Left ventricle myocardium superior (tissue), 1 donor: ENCODE data around the gene EHMT1. TPM values are rescaled to one million over a fixed set of nuclear protein-coding genes. Genes with fewer than 3 reads are reported as not detected.

Source experiments
- ATAC-seq: fragments of 200-7000 bp; cut with Tn5 transposase; one replicate; pipeline ENCODE4 v1.9.1; 2020; ENCODE audit warnings: mild to moderate bottlenecking, moderate library complexity
- DNase-seq: peaks from one replicate; pipeline ENCODE4 v3.0.0-alpha.2; 2020
- intact Hi-C: fragments of 100-400 bp; cut with micrococcal nuclease; formaldehyde crosslinking; loops from one replicate; pipeline ENCODE4 v1.11.0; 2022
- long read RNA-seq: library from polyadenylated mRNA; unstranded; transcript quantifications from one replicate; pipeline ENCODE4 v2.0.0, GENCODE V29; 2021
- total RNA-seq: library from RNA; stranded (reverse); fragmentation: NEBNext Ultra II Directional; extraction: Animal tissue kit (Norgen Biotek cat#: 25700); gene quantifications from one replicate; pipeline ENCODE4 v1.2.1, GENCODE V29; 2021
- donor health status: DM: no; HTN: yes; CAD: no; lungs with severe emphysema.

Gene EHMT1
- total RNA-seq: 37.0 TPM
- long read RNA-seq, full-length matches to known transcripts: 4 of 47 reads
- long read RNA-seq, partial matches to known transcripts: 25 of 47 reads
- long read RNA-seq, other reads (novel, unspliced or antisense): 18 of 47 reads

DNA sequence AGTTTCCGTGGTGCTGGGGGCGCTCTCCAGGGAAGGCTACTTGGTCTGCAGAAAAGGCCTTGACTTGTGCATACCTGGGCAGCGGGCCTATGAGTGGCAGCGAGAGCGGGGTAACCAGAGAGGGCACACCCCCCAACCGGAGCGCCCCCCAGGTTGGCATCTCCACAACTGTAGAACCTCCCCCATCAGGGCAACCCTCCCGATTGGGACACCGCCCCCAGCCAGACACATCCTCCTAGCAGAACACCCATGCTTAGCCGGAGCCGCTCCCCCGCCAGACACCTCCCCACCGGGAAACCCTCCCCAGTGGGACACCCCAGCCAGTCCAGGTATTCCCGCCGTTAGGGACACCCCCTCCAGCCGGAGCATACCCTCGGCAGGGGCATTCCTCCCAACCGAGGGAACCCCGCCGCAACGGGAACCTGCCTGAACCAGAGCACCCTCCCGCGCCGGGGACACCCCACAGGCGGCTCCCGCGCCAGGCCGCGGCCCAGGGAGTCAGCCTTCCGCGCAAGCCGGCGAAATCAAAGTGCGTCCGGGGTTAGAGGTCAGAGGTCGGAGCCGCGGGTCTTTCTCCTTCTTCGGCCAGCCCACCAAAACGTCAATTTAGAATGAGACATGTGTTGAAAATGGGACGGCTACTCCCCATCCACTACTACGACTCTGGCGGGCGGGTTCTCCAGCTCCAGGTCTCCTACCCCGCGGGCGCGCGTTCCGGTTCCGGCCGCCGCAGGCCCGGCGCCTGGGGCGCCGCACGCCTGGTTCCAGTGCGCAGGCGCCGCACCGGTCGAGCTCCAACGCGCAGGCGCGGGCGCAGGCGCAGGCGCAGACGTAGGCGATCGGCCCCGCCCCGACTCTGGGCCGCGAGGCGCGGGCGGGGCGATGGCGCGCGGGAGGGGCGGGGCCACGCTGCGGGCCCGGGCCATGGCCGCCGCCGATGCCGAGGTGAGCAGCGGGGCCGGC is at the start of gene EHMT1:
EHMT1 (plus strand) TSS at position 901 of the 963 bp plus-strand sequence; CDS start at position 925, 24 bp downstream.
- ATAC-seq: peak; percentile 90
- intact Hi-C loops: no loop called here
- DNase-seq: peak; percentile 93

DNA sequence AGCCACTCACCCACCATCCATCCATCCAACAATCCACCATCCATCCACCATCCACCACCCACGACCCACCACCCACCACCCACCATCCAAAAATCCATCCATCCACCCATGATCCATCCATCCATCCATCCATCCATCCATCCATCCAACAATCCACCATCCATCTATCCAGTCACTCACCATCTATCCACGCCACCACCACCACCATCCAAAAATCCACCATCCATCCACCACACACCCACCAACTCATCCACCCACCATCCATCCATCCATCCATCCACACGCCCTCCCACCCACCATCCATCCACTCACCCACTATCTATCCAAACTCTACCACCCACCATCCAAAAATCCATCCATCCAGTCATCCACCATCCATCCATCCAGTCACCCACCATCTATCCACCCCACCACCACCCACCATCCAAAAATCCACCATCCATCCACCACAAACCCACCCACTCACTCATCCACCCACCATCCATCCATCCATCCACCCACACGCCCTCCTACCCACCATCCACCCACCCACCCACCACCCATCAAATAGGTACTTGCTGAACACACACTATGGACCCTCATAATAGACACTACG is 49.1 kb upstream of the EHMT1 start:
- DNase-seq (no peak), ATAC-seq (no peak)
- intact Hi-C loops: no loop called here

DNA sequence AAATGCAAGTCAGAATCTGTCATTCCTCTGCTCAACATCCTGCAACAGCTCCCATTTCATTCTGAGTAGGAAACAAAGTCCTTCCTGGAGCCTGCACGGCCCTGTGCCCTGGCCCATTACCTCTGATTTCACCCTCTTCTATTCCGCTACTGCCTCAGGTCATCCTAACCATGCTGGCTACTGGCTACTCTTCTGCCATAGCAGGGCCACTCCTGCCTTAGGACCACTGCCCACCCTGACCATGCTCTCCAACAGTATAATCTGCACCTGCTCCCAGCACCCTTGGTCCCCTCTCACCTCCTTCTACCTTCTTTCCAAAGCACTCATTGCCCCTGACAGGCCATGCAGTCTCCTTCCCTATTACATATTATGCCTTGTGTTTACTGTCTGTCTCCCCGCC is 48.2 kb upstream of the EHMT1 start:
- DNase-seq (no peak), ATAC-seq (no peak)
- intact Hi-C loops: no loop called here

DNA sequence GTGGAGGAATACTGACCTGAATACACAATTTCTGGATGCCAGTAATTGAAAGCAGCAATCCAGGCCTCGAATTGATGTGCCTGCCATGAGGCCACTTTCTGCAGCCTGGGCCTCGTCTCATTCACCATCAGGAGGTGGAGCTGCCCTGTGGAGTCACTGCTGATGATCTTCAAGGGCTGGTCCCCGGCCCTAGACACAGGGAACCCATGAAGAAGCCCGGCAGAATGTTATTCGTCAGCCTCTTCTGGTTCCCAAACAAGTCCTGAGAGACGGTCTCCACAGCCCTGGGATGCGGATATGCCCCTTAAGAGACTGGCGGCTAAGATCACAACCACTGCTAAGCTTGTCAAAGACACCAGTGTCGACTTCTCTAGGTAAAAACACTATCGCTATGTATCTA is 44.6 kb upstream of the EHMT1 start:
- DNase-seq (no peak), ATAC-seq (no peak)
- intact Hi-C loops: no loop called here

DNA sequence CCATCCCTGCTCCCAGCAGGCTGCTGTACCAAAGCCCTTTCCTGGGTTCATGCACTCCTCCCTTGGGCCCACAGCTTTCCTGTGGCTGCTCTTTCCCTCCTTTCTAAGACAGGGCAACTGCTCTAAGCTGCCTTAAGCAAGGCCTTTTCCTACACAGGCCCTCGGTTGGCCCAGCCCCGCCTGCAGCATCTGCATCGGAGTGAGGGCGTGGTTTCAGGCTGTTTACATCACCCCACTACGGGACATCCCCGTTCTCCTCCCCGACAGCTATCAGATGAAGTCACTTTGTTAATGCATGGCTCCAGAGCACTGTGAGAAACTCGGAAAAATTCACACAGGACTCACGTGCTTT is 43.5 kb upstream of the EHMT1 start:
- DNase-seq (no peak), ATAC-seq (no peak)
- intact Hi-C loops: no loop called here

DNA sequence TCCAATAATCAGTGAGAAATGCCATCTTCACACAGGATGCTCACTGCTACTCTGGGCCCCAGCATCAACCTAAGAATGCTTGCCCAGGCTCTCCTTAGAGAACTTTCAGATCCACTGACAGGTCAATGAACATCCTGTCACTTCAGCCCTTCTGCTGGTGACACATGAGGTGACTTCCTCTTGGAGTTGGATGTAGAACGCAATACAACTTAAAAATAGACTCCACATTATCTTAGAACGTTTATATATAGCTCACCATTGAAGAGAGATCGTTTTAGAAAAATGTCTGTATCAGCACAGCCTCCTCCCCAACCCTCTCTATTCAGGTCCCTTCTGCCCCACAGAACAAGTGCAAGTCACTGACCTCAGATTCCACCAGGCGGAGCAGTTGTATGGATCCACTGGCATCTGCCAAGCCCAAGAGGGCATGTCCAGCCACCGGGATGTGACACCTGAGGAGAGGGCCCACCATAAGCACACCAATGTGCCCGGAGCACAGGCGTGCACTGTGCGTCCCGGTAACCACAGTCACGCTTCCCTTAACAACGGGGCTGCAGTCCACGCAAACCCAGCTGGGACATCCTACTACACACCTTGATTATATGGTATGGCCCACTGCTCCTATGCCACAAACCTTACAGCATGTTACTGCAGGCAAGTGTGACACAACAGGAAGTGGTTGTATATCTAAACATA is 42.9 kb upstream of the EHMT1 start:
- intact Hi-C loops: no loop called here
- ATAC-seq (peak; percentile 65), DNase-seq (peak; percentile 53)

DNA sequence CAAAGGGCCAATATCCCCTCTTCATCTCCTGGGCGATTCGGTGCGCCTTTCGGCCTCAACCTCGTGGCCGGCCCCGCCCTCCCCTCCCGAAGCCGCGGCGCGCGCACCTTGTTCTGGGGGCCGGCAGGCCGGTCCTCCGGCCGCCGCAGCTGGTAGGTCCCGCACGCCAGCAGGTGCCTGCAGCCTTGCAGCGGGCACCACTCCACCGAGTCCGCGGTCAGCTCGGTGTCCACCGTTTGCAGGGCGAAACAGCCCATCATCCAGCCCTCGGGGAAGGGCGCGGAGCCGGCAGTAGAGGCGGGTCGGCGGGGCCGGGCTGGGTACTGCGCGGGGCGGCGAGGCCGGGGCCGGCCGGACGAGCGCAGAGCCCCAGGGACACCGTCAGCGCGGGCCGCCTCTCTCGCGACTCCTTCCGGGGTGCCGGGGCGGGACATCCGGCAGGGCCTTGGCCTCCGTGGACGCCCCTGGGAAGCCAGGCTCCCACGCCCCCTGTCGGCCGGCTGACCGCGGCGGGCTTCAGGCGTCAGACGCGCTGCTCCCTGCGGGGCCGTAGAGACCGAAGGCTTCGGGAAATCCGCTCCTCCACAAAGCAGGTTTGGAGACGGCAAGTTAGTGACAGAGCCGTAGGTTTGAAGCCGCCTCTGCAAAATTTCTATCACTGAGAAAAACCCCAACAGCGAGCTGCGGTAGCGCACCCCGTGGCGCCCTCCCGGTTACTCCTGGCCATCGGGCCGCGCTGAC is 40.1 kb upstream of the EHMT1 start, which contains the start of gene DPH7:
DPH7 (minus strand) TSS at position 408 of the 741 bp plus-strand sequence; CDS start at position 260, 148 bp downstream.
- DNase-seq (peak; percentile 99), ATAC-seq (peak; percentile 92)
- intact Hi-C loops: no loop called here

DNA sequence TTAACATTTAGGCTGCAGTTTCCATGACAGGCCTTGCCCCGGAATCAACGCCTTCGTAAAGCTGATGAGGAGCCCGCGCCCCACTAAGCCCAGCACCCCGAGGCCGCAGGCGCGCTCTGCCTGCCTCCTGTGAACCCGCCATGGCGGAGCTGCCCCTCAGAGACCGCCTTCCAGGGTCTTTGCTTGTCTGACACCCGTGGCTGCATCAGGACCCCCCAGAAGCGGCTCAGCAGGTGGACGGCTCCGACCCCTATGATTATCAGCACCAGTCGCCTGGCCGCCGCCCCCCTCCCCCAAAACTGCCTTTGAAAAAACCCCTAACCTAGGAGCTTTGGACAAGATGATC is 39.6 kb upstream of the EHMT1 start:
- DNase-seq (no peak), ATAC-seq (no peak)
- intact Hi-C loops: no loop called here

DNA sequence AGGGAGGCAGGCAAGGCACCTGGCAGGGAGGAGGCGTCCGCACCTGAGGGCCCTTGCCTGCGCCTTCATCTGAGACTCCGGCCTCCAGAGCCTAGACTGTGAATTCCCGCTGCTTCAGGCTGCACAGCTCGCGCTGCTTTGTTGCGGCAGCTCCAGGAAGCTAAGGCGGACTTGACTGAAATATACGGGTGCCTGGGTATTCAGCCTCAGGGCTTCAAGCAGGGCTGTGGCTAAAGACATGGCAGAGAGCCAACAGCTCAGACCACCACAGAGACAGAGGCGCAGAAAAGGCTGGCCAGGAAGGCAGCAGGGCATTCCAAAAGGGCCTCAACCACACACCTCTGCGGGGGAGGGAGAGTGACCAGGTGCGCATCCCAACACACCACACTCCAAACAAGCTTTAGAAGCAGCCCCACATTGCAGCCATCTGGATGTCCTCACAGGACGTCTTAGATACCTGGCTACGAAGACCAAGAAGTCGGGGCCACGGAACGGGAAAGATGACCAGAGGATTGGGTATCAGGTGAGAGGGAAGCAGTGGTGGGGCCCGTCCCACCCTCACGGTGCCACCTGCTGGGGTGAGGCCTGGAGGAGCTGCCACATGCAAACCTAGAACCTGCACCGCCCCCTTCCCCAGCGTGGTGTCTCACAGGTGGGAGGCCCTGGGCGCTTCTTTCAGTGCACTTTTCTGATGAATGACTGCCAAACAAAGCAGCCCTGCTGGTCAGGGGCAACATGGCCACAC is 38.4 kb upstream of the EHMT1 start:
- intact Hi-C loops: no loop called here
- peak; percentile 28 for DNase-seq
- ATAC-seq: no peak

DNA sequence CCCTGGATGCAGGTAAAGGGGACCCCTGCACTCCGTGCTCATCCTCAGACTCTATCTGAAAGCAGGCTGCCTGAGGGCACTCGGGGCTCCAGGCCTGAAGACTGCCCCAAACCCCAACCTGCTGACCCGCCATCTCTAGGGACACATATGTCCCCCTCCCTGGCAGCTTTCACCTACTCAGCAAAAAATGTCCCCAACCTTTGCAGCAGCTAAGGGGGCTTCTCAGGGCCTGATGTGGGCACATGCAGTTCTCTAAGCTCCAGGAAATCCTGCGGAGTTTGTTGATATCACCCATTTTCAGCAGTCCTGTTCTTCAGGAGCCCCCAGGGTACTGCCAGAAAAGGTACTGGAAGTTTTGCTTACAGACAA is 37.9 kb upstream of the EHMT1 start:
- ATAC-seq: no peak
- no peak for DNase-seq
- intact Hi-C loops: no loop called here

DNA sequence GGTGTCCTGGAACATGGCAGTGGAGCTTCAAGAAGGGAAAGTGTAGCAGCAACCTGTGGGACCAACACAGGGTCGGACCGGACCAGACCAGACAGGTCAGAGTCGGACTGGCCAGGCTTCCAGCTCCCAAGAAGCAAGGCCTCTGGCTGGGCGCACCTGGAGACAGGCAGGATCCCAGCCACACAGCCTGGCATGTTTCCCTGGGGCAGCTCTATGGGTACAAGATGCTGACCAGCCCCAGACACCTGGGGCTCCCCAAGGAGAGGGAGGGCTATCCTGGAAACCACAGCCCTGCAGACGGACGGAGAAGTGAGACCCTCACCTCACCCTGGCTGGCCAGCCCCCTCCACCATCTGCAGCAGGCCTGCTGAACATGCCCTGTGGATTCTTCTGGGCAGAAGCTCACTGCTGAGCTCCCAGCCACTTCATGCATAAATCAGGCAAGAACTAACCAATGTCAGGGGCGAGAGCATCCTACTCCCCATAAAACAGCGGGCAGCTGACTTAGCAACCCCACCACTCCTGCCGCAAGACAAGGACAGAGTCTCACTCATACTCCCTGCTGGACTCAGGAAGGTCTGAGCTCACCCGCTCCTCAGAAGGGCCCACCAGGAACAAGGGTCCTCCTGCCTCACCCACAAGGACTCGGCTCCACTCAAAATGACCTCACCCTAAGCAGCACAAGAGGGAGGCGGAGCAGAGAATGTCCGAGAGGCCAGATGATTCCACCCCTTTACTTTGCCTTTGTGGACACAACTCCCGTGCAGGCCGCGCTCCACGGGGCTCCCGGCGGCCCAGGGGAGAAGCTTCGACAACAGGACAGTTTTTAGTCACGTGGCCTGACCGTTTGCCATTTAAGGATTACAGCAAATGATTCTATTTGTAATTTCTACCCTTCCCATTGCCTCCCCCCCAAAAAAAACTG is 37.2 kb upstream of the EHMT1 start:
- intact Hi-C loops: no loop called here
- ATAC-seq (no peak), DNase-seq (no peak)

DNA sequence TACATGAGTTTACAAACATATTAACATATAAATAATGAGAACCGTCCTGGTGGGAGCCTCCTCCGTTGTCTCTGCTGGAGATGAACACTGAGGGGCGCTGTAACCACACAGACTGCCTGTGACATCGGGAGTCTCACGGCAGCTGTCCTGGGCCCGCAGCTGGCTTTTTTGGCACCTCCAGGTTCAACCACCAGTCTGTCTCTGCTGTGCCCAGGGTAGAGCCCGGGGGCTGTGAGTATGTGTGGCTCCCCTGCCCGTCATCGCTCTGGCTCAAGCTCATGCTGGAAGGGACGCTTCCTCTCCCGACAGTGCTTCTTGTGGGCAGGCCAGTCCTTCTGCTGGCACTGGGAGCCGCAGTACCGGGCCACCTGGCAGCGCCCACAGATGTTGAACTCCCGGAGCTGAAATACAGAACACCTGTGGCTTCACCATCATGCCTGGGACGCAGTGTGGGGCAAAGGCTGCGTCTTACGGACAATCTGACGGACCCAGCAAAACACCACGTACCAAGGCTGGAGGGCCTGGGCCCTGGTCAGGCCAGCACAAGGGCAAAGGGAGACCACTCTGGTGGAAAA is 36.4 kb upstream of the EHMT1 start:
- no peak for ATAC-seq
- intact Hi-C loops: no loop called here
- no peak for DNase-seq

DNA sequence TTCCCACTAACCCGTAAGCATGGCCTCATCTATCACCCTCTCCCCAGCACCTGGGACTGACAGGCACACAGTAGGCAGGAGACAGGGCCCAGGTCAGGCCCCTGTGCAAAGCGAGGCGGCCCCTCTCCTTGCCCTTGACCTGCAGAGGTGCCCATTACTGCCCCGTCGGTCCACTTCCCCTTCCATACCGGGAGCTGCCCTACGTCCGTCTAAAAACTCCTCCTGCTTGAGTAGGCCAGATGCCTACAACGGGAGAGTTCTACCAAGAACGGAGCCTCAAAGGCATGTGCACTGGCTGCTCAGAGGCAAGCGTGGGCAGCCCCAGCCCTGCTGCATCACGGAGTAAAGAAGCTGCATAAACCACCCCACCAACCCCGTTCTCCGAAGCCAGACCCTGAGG is 35.5 kb upstream of the EHMT1 start:
- no peak for ATAC-seq
- no peak for DNase-seq
- intact Hi-C loops: no loop called here

DNA sequence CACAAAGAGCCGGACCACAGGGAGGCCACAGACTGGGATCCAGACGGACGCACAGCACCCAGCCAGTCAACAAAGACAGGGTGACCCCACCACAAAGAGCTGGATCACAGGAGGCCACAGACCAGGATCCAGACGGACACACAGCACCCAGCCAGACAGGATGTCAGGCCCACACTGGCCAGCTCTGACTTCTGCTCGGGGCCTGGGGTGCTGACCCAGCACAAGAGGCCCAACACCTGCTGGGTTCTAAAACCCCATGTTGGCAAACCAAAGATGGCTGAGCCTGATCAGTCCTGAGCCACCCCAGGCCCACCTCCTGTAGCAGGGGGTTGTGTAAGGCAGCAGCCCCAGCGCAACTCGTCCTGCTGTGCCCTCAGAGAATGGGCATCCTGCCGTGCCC is 34.8 kb upstream of the EHMT1 start:
- ATAC-seq: no peak
- intact Hi-C loops: no loop called here

DNA sequence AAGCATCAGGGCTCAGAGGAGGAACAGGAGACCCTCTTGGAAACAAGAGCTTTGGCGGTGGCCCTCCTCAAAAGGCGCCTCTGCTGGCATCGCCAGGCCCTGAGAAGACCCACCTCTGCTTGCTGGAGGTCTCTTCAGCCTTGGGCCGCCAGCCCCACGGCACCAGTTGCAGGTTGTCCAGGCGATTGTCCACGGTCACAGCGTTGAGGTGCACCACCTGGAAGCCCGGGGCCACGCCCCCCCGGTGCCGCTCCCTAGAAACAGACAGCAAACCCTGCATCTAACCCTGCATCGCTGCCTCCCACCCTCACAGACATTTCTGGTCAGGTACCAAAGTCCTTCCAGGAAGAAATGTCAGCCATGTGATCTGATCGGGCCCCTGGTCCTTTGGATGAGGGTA is 32.0 kb upstream of the EHMT1 start:
- ATAC-seq (no peak), DNase-seq (no peak)
- intact Hi-C loops: no loop called here

More for the DNA sequence above, 34.8 kb upstream of the EHMT1 start:
- DNase-seq: no peak

DNA sequence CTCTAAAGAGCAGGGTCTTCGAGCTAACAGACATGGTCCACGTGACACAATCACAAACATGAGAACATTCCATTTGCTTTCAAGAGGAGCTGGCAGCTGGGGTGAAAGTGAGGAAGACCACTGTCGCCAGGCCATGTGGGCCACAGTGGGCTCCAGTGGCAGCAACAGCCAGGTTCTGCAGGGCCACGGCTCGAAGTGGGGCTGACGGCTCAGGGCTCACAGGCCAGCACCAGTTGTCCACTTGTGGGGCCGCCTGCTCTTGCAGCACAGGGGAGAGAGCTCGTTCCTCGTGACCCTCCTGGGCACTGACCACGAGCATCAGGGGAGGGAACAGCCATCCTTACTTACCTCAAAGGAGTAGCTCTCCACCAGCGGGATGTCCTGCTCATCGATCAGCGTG is 30.5 kb upstream of the EHMT1 start:
- DNase-seq (no peak), ATAC-seq (no peak)
- intact Hi-C loops: no loop called here

DNA sequence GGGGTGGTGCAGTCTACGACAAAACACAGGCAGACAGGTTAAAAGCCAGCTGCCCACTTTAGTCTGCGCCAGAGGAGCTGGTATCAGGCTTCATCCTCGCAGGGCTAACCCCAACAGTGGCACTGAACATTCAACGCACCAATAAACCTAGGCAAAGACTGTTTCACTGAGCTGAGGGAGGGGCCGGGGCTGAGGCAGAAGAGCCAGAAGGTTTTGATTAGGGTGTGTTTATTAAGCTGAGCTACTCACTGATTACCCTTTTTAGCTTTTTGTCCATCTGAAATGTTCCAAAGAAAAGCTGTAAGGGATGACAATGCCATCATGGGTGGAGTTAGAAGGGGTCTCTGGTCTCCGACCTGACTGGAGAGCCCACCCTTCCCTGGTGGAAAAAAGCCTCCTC is 29.9 kb upstream of the EHMT1 start:
- DNase-seq: peak; percentile 3
- intact Hi-C loops: no loop called here
- ATAC-seq: no peak
